Parathyroid adenoma (tissue), 2 donors: ENCODE results near the gene CFTR.
"Not testable (repeated sequence)": the region's sequence is repeated elsewhere in the genome, so short reads cannot be mapped to it uniquely, and the experiment has no call there.

Experiments
- H2AFZ ChIP-seq: fragments of 300-600 bp; sonication (generic); one replicate; pipeline ENCODE4 v1.7.0; 2017; ENCODE audit warnings: antibody characterized with exemption, mild to moderate bottlenecking
- H3K27ac ChIP-seq: fragments of 300-600 bp; sonication (generic); one replicate; pipeline ENCODE4 v1.7.0; 2017
- H3K27me3 ChIP-seq: fragments of 300-600 bp; sonication (generic); one replicate; pipeline ENCODE4 v1.7.0; 2017; ENCODE audit warnings: low read length; ENCODE audit not compliant: control insufficient read depth, insufficient read depth
- H3K36me3 ChIP-seq: fragments of 300-600 bp; sonication (generic); one replicate; pipeline ENCODE4 v1.7.0; 2017; ENCODE audit warnings: low read length; ENCODE audit not compliant: control insufficient read depth, insufficient read depth
- H3K4me1 ChIP-seq: fragments of 300-600 bp; sonication (generic); one replicate; pipeline ENCODE4 v1.7.0; 2017; ENCODE audit warnings: control low read depth
- H3K4me2 ChIP-seq: fragments of 300-600 bp; sonication (generic); one replicate; pipeline ENCODE4 v1.7.0; 2017; ENCODE audit warnings: low read length
- H3K4me3 ChIP-seq: fragments of 300-600 bp; sonication (generic); one replicate; pipeline ENCODE4 v1.7.0; 2017; ENCODE audit warnings: low read depth, low read length
- H3K79me2 ChIP-seq: fragments of 300-600 bp; sonication (generic); one replicate; pipeline ENCODE4 v1.7.0; 2017; ENCODE audit warnings: control low read depth
- H3K9ac ChIP-seq: fragments of 300-600 bp; sonication (generic); one replicate; pipeline ENCODE4 v1.7.0; 2017; ENCODE audit warnings: mild to moderate bottlenecking
- H3K9me3 ChIP-seq: fragments of 300-600 bp; sonication (generic); one replicate; pipeline ENCODE4 v1.7.0; 2017; ENCODE audit warnings: low read length; ENCODE audit not compliant: control insufficient read depth
- TF ChIP-seq, protein P1 (sequence below): fragments of 300-600 bp; sonication (generic); IDR thresholded peaks from one replicate; pipeline ENCODE4 v1.7.0; 2017; ENCODE audit warnings: antibody characterized with exemption, mild to moderate bottlenecking
- donor health status: primary hyperparathyroidism.

Gene CFTR

DNA sequence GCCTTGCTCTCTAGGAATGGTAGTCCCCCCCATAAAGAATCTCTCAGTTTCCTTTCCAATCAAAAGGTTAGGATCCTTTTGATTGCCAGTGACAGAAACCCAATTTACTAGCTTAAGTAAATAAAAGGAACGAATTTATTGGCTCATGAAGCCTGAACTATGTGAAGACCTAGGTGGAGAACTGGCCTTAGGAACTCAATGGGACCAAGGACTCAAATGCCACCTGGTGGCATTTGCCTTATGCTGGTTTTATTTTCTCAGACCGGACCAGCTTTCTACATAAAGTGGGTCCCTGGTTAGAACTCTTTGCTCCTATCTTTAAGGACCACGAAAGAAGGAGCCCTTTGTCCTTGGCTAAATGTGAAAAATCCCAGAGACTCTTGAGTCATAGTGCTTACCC lies 25.4 kb downstream of the CFTR start:
- no peak overlapping the region for H3K4me3 ChIP-seq
- no peaks in the 10 kb centered on the region for H3K79me2 ChIP-seq
- no peaks in the 10 kb centered on the region for H3K9me3 ChIP-seq
- no peaks in the 10 kb centered on the region for H3K36me3 ChIP-seq
- H3K4me1 ChIP-seq: no peaks in the 10 kb centered on the region
- no peak overlapping the region for H3K27ac ChIP-seq
- no peaks in the 10 kb centered on the region for H3K27me3 ChIP-seq
- no peak overlapping the region for H3K9ac ChIP-seq
- H3K4me2 ChIP-seq: no peak overlapping the region
- TF ChIP-seq, protein P1, sequence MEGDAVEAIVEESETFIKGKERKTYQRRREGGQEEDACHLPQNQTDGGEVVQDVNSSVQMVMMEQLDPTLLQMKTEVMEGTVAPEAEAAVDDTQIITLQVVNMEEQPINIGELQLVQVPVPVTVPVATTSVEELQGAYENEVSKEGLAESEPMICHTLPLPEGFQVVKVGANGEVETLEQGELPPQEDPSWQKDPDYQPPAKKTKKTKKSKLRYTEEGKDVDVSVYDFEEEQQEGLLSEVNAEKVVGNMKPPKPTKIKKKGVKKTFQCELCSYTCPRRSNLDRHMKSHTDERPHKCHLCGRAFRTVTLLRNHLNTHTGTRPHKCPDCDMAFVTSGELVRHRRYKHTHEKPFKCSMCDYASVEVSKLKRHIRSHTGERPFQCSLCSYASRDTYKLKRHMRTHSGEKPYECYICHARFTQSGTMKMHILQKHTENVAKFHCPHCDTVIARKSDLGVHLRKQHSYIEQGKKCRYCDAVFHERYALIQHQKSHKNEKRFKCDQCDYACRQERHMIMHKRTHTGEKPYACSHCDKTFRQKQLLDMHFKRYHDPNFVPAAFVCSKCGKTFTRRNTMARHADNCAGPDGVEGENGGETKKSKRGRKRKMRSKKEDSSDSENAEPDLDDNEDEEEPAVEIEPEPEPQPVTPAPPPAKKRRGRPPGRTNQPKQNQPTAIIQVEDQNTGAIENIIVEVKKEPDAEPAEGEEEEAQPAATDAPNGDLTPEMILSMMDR: no peak
- no peak overlapping the region for H2AFZ ChIP-seq

DNA sequence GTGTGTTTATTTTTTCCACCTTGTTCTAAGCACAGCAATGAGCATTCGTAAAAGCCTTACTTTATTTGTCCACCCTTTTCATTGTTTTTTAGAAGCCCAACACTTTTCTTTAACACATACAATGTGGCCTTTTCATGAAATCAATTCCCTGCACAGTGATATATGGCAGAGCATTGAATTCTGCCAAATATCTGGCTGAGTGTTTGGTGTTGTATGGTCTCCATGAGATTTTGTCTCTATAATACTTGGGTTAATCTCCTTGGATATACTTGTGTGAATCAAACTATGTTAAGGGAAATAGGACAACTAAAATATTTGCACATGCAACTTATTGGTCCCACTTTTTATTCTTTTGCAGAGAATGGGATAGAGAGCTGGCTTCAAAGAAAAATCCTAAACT lies 28.9 kb downstream of the CFTR start:
- H2AFZ ChIP-seq: no peak overlapping the region
- H3K9ac ChIP-seq: no peak overlapping the region
- no peaks in the 10 kb centered on the region for H3K79me2 ChIP-seq
- H3K4me3 ChIP-seq: no peak overlapping the region
- H3K4me1 ChIP-seq: no peaks in the 10 kb centered on the region
- no peaks in the 10 kb centered on the region for H3K27me3 ChIP-seq
- TF ChIP-seq, protein P1: no peak
- no peaks in the 10 kb centered on the region for H3K36me3 ChIP-seq
- H3K9me3 ChIP-seq: no peaks in the 10 kb centered on the region
- H3K4me2 ChIP-seq: no peak overlapping the region
- no peak overlapping the region for H3K27ac ChIP-seq

DNA sequence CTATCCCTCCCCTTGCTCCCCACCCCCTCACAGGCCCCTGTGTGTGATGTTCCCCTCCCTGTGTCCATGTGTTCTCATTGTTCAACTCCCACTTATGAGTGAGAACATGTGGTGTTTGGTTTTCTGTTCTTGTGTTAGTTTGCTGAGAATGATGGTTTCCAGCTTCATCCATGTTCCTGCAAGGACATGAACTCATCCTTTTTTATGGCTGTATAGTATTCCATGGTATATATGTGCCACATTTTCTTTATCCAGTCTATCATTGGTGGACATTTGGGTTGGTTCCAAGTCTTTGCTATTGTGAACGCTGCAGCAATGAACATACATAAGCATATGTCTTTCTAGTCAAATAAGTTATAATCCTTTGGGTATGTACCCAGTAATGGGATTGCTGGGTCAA lies 37.4 kb downstream of the CFTR start:
- H3K27ac ChIP-seq, H3K79me2 ChIP-seq, H3K9me3 ChIP-seq, H3K4me3 ChIP-seq, H3K4me2 ChIP-seq, H3K27me3 ChIP-seq, H3K4me1 ChIP-seq, H3K36me3 ChIP-seq, H2AFZ ChIP-seq, H3K9ac ChIP-seq: not testable (repeated sequence)

DNA sequence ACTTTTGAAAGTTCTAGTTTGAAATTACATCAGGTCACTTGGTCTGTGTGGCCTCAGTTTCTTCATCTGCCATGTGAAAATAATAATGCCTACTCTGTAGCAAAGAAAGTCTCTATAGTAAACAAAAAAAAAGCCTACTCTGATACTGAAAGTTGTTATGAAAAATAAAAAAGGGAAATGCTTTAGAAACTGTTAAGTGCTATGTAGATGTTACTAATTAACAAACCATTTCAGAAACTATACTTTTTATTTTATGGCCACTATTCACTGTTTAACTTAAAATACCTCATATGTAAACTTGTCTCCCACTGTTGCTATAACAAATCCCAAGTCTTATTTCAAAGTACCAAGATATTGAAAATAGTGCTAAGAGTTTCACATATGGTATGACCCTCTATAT lies 50.6 kb downstream of the CFTR start:
- H3K4me3 ChIP-seq: no peak overlapping the region
- TF ChIP-seq, protein P1: no peak
- peaks cover 3% of the 10 kb centered on the region for H3K9me3 ChIP-seq
- no peak overlapping the region for H3K27ac ChIP-seq
- H3K4me1 ChIP-seq: no peaks in the 10 kb centered on the region
- H3K4me2 ChIP-seq: no peak overlapping the region
- no peaks in the 10 kb centered on the region for H3K36me3 ChIP-seq
- no peak overlapping the region for H2AFZ ChIP-seq
- H3K79me2 ChIP-seq: no peaks in the 10 kb centered on the region
- H3K27me3 ChIP-seq: no peaks in the 10 kb centered on the region
- no peak overlapping the region for H3K9ac ChIP-seq

DNA sequence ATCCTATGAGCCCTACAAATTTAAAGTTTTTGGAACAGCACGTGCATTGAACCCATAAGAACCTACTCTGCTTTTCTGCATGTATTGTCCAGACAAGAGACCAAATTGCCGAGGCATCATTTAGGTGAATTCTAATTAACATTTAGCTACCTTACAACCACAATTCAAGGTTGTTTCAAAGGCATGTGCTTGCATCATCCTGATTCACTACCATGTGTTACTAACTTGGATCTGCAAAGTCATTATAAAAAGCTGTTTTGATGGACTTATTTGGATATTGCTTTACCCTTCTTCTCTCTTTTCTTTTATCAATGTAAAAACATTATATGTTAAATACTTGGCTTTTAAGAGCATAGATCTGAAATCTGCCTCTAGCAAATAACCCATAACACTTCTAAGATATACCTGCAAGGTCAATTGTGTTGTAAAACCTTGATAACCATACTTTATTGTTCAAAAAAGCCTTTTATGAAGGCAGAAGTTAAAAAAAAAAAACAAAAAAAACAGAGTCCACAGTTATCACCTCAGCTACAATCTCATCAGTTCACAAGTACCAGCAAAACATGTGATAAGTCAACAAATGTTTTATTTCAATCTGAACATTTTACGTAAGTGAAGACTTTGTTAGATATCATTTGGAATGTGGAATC lies 51.9 kb downstream of the CFTR start:
- Histone ChIP-seq H3K36me3 (no peaks in the 10 kb centered on the region), H3K4me2 (no peak overlapping the region), H2AFZ (no peak overlapping the region), H3K79me2 (no peaks in the 10 kb centered on the region), H3K27ac (no peak overlapping the region), H3K4me1 (no peaks in the 10 kb centered on the region), H3K27me3 (no peaks in the 10 kb centered on the region), H3K4me3 (no peak overlapping the region), H3K9ac (no peak overlapping the region), H3K9me3 (peaks cover 3% of the 10 kb centered on the region)
- TF ChIP-seq, protein P1: no peak
